ENCODE data around the gene CEP76.

DNA sequence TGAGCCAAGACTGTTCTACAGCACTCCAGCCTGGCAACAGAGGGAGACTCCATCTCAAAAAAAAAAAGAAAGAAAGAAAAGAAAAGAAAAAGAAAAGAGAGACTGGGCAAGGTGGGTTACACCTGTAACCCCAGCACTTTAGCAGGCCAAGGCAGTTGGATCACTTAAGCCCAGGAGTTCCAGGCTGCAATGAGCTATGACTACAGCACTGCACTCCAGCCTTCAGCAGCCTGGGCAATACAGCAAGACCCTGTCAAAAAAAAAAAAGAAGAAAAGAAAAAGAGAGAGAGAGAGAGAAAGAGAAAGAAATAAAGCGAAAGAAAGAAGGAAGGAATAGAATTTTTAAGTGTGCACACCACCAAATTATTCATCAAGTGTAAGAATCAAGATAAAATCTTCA is 47.6 kb downstream of the CEP76 start:
- TF ChIP-seq, protein P1, sequence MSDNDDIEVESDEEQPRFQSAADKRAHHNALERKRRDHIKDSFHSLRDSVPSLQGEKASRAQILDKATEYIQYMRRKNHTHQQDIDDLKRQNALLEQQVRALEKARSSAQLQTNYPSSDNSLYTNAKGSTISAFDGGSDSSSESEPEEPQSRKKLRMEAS (IDR thresholded peaks at IDR 0.05; ENCODE audit: insufficient read depth, insufficient read length): no peak
- TF ChIP-seq, protein P2, sequence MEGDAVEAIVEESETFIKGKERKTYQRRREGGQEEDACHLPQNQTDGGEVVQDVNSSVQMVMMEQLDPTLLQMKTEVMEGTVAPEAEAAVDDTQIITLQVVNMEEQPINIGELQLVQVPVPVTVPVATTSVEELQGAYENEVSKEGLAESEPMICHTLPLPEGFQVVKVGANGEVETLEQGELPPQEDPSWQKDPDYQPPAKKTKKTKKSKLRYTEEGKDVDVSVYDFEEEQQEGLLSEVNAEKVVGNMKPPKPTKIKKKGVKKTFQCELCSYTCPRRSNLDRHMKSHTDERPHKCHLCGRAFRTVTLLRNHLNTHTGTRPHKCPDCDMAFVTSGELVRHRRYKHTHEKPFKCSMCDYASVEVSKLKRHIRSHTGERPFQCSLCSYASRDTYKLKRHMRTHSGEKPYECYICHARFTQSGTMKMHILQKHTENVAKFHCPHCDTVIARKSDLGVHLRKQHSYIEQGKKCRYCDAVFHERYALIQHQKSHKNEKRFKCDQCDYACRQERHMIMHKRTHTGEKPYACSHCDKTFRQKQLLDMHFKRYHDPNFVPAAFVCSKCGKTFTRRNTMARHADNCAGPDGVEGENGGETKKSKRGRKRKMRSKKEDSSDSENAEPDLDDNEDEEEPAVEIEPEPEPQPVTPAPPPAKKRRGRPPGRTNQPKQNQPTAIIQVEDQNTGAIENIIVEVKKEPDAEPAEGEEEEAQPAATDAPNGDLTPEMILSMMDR (IDR thresholded peaks at IDR 0.05; ENCODE audit: extremely low read depth in 1 of 2, insufficient read depth in 1 of 2, low read depth in 1 of 2, low read length in 2 of 2): no peak
- TF ChIP-seq MYC (IDR thresholded peaks at IDR 0.05; ENCODE audit: low read depth, low read length): no peak
- no peak for TF ChIP-seq EZH2 (IDR thresholded peaks at IDR 0.05; ENCODE audit: borderline replicate concordance, low read depth, low read length, severe bottlenecking)
- TF ChIP-seq POLR2A (IDR thresholded peaks at IDR 0.05; ENCODE audit: low read depth, low read length): no peak
- no peak for TF ChIP-seq POLR2AphosphoS5 (IDR thresholded peaks at IDR 0.05; ENCODE audit: insufficient read depth, low read depth, low read length)
- TF ChIP-seq GATA2 (IDR thresholded peaks at IDR 0.05; ENCODE audit: insufficient read depth, insufficient read length, low read depth, low read length): no peak

Data from endothelial cell of umbilical vein (primary cell).